GM12878 (cell line): Measurements from ENCODE around the gene TRPM3. TPM values are rescaled to one million over a fixed set of nuclear protein-coding genes. Genes with fewer than 3 reads are reported as not detected.

Source experiments
- ATAC-seq: fragments of 200-7000 bp; cut with Tn5 transposase; 3 replicates; pipeline ENCODE4 v1.9.1; 2020; ENCODE audit warnings: mild to moderate bottlenecking, moderate library complexity
- BruUV-seq: library from RNA; stranded (reverse); fragments of 400-500 nt; replicated peaks from 2 replicates; lab custom pipeline; 2021; lab: Mats Ljungman, UMichigan
- CTCF ChIA-PET: fragments of 300-600 bp; sonication (Branson Sonifier 250); formaldehyde crosslinking; extraction: SDS; loops from one replicate; lab custom pipeline; 2021; ENCODE audit warnings: inconsistent platforms; lab: Yijun Ruan, JAX
- POLR2A ChIA-PET: fragments of 350-600 bp; formaldehyde crosslinking; extraction: SDS; loops from one replicate; lab custom pipeline; 2021; ENCODE audit warnings: inconsistent platforms; lab: Charles Lee
- RAD21 ChIA-PET: fragments of 300-600 bp; sonication (Branson Sonifier 250); formaldehyde crosslinking; loops from one replicate; lab custom pipeline; 2023; ENCODE audit warnings: antibody characterized with exemption; ENCODE audit not compliant: unreplicated experiment; lab: Charles Lee
- SMC1A ChIA-PET: fragments of 300-600 bp; sonication (Branson Sonifier 250); formaldehyde crosslinking; loops from one replicate; lab custom pipeline; 2023; ENCODE audit not compliant: unreplicated experiment, uncharacterized antibody; lab: Charles Lee
- DNase-seq: peaks from one replicate; pipeline ENCODE4 v3.0.0-alpha.2; 2011; ENCODE audit warnings: low read depth, low spot score
- FAIRE-seq: peaks from 3 replicates; lab custom pipeline; 2011; peaks lifted over from hg19 to GRCh38; lab: Jason Lieb, UNC
- H2AFZ ChIP-seq: 2 replicates; pipeline ENCODE4 v1.6.0; 2011; ENCODE audit warnings: low read depth, low read length, control low read depth; ENCODE audit not compliant: control insufficient read depth
- H3K27ac ChIP-seq: 2 replicates; pipeline ENCODE4 v1.5.1; 2011; ENCODE audit warnings: control low read depth; ENCODE audit not compliant: control insufficient read depth, insufficient read depth
- H3K27me3 ChIP-seq, 2 experiments: replicated peaks in 1 of 2; 2 replicates each; pipeline versions ENCODE4 v1.6.0 to v1.6.1; 2011; ENCODE audit warnings: low read length in 1 of 2; ENCODE audit not compliant: control insufficient read depth in 2 of 2, insufficient read depth in 2 of 2
- H3K36me3 ChIP-seq, 2 experiments: 2 replicates each; pipeline ENCODE4 v1.5.1; 2011; ENCODE audit warnings: low read length in 1 of 2; ENCODE audit not compliant: control insufficient read depth in 2 of 2, insufficient read depth in 2 of 2
- H3K4me1 ChIP-seq: 2 replicates; pipeline ENCODE4 v1.6.1; 2011; ENCODE audit warnings: mild to moderate bottlenecking, low read length, moderate library complexity, mixed read lengths; ENCODE audit not compliant: control insufficient read depth, insufficient read depth
- H3K4me2 ChIP-seq: 2 replicates; pipeline ENCODE4 v1.6.0; 2011; ENCODE audit warnings: control low read depth; ENCODE audit not compliant: control insufficient read depth, insufficient read depth
- H3K4me3 ChIP-seq: fragments of 200-600 bp; sonication (generic); 2 replicates; pipeline ENCODE4 v1.5.1; 2016
- H3K79me2 ChIP-seq: 2 replicates; pipeline ENCODE4 v1.6.0; 2011; ENCODE audit warnings: low read length; ENCODE audit not compliant: control insufficient read depth, insufficient read depth
- H3K9ac ChIP-seq: 2 replicates; pipeline ENCODE4 v1.8.0; 2011; ENCODE audit warnings: low read length, control low read depth, mixed read lengths; ENCODE audit not compliant: control insufficient read depth, insufficient read depth
- H3K9me3 ChIP-seq: replicated peaks from 3 replicates; pipeline ENCODE4 v1.5.1; 2011; ENCODE audit warnings: mild to moderate bottlenecking, low read length; ENCODE audit not compliant: control insufficient read depth, insufficient read depth
- H4K20me1 ChIP-seq: 2 replicates; pipeline ENCODE4 v1.6.0; 2011; ENCODE audit not compliant: control insufficient read depth, insufficient read depth
- ETV6 ChIP-seq, 2 experiments: fragments of 450-650 bp in 1 of 2; IDR thresholded peaks in 1 of 2; conservative IDR thresholded peaks in 1 of 2; 2 replicates each; pipeline ENCODE4 v1.6.1; 2014; ENCODE audit warnings: antibody characterized with exemption in 1 of 2, borderline replicate concordance in 1 of 2, low read depth in 1 of 2, mild to moderate bottlenecking in 1 of 2, moderate library complexity in 1 of 2
- JUND ChIP-seq: IDR thresholded peaks from 2 replicates; pipeline ENCODE4 v1.6.1; 2012; ENCODE audit warnings: low read depth, mild to moderate bottlenecking, low read length, improper control_type of control experiment, moderate library complexity
- NFYA ChIP-seq: IDR thresholded peaks from 2 replicates; pipeline ENCODE4 v1.6.1; 2011; ENCODE audit warnings: low read depth, mild to moderate bottlenecking, low read length, improper control_type of control experiment, borderline replicate concordance
- PAX5 ChIP-seq: IDR thresholded peaks from 2 replicates; pipeline ENCODE4 v1.6.1; 2011; ENCODE audit warnings: low read depth, low read length, borderline replicate concordance
- RBBP5 ChIP-seq: fragments of 200-600 bp; sonication (generic); conservative IDR thresholded peaks from 2 replicates; pipeline ENCODE4 v1.6.1; 2016
- STAT3 ChIP-seq: IDR thresholded peaks from 2 replicates; pipeline ENCODE4 v1.6.1; 2011; ENCODE audit warnings: low read depth, low read length, improper control_type of control experiment
- WGBS: methylation state at CpG from one replicate; pipeline ENCODE4 v1.1.6; 2016; ENCODE audit warnings: low lambda C conversion rate; ENCODE audit not compliant: insufficient replicate concordance, insufficient coverage; ENCODE audit errors: missing lambda C conversion rate; 5-methylcytosine and 5-hydroxymethylcytosine counted together
- in situ Hi-C: fragments of 300-500 bp; cut with MboI; formaldehyde crosslinking; loops from 9 replicates; pipeline ENCODE4 v1.14.3; 2018; ENCODE audit warnings: mixed read lengths
- intact Hi-C: fragments of 100-400 bp; cut with micrococcal nuclease; formaldehyde crosslinking; loops from one replicate; pipeline ENCODE4 v1.14.2; 2022; ENCODE audit not compliant: unreplicated experiment
- polyA plus RNA-seq, 11 experiments: library from polyadenylated mRNA; depleted of rRNA in 4 of 11; unstranded in 6 of 11; stranded (reverse) in 5 of 11; fragments of >200 nt; fragmentation: Nextera tagmentation in 4 of 11; fragmentation: Illumina TruSeq in 1 of 11; extraction: Ambion mirVana in 4 of 11; extraction: Trizol in 1 of 11; gene quantifications; 1 replicate in 1 of 11; 2 replicates in 10 of 11; pipeline versions ENCODE4 v1.2.1 to v1.2.3, GENCODE V29; 2011 to 2016; ENCODE audit warnings: inconsistent platforms in 2 of 11, missing spikeins in 2 of 11, low read depth in 1 of 11
- total RNA-seq, 4 experiments: library from RNA; depleted of rRNA in 3 of 4; stranded (reverse); fragments of >200 nt in 3 of 4; fragmentation: Illumina TruSeq in 1 of 4; extraction: Trizol in 1 of 4; gene quantifications; 2 replicates each; pipeline versions ENCODE4 v1.2.1 to v1.2.3, GENCODE V29; 2013 to 2021
- TF ChIP-seq, protein P1 (sequence below): fragments of 450-650 bp; IDR thresholded peaks from 2 replicates; pipeline ENCODE4 v1.6.1; 2017; ENCODE audit warnings: mild to moderate bottlenecking, moderate library complexity
- TF ChIP-seq, protein P2 (sequence below): IDR thresholded peaks from 2 replicates; pipeline ENCODE4 v1.6.1; 2012; ENCODE audit warnings: low read length, inconsistent platforms
- TF ChIP-seq, protein P3 (sequence below): fragments of 450-650 bp; formaldehyde crosslinking; IDR thresholded peaks from 2 replicates; pipeline ENCODE4 v1.5.0; 2022; ENCODE audit warnings: mild to moderate bottlenecking, missing genetic modification characterization
- TF ChIP-seq, protein P4 (sequence below): fragments of 450-650 bp; IDR thresholded peaks from 2 replicates; pipeline ENCODE4 v1.6.1; 2016; ENCODE audit warnings: mild to moderate bottlenecking

Gene TRPM3
- total and polyA plus RNA-seq, 10 of the 15 experiments (the other 5 are each of a cell fraction or from before 2014, with no cell fraction given): not detected

DNA sequence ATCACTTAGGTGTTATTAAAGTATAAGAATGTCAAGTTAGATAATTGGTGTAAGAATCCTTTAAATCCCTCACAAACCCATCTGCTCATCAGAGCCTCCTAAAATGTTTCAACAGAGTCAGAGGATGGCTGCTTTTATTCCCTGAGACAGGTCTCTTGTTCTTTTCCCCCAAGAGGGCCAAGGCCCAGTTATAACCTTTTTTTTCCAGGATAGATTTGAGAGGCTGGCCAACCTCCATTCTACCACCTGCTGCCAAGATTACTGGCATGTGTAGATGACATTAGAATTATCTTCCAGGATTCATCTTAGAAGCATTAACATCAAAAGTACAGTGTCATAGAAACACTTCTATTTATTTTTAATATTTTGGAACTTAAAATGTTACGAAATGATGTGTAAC, 305.1 kb downstream of the TRPM3 start (continued):
- TF ChIP-seq, protein P1, sequence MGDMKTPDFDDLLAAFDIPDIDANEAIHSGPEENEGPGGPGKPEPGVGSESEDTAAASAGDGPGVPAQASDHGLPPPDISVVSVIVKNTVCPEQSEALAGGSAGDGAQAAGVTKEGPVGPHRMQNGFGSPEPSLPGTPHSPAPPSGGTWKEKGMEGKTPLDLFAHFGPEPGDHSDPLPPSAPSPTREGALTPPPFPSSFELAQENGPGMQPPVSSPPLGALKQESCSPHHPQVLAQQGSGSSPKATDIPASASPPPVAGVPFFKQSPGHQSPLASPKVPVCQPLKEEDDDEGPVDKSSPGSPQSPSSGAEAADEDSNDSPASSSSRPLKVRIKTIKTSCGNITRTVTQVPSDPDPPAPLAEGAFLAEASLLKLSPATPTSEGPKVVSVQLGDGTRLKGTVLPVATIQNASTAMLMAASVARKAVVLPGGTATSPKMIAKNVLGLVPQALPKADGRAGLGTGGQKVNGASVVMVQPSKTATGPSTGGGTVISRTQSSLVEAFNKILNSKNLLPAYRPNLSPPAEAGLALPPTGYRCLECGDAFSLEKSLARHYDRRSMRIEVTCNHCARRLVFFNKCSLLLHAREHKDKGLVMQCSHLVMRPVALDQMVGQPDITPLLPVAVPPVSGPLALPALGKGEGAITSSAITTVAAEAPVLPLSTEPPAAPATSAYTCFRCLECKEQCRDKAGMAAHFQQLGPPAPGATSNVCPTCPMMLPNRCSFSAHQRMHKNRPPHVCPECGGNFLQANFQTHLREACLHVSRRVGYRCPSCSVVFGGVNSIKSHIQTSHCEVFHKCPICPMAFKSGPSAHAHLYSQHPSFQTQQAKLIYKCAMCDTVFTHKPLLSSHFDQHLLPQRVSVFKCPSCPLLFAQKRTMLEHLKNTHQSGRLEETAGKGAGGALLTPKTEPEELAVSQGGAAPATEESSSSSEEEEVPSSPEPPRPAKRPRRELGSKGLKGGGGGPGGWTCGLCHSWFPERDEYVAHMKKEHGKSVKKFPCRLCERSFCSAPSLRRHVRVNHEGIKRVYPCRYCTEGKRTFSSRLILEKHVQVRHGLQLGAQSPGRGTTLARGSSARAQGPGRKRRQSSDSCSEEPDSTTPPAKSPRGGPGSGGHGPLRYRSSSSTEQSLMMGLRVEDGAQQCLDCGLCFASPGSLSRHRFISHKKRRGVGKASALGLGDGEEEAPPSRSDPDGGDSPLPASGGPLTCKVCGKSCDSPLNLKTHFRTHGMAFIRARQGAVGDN: no peak

DNA sequence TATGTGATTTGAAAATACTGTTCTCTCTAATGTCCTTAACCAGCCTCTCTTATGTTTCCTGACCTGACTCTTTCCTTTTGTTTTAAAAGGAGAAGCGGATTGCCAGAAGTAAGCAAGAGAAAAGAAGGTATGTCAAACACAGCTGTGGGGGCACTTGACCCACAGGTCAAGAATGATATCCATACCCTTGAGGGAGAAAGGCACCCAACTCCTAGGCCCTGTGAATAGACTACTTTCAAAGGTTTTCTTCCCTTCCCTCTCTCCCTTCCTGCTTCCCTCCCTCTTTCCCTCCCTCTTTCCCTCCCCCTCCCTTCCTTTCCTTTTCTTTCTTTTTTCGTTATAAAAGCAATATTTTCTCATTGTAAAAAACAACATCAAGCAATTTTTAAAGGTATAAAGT, 306.8 kb downstream of the TRPM3 start:
- POLR2A ChIA-PET: no interaction called here
- no TSS peak for BruUV-seq
- Histone ChIP-seq H3K4me1 (no peaks in the 10 kb centered on the region), H3K4me2 (no peak overlapping the region), H3K9ac (no peak overlapping the region), H3K27ac (no peak overlapping the region), H2AFZ (no peak overlapping the region), H3K79me2 (no peaks in the 10 kb centered on the region), H3K27me3 (no peaks in the 10 kb centered on the region; a peak in 1 of 4 replicates), H3K4me3 (no peak overlapping the region), H3K36me3 (no peaks in the 10 kb centered on the region), H3K9me3 (no peaks in the 10 kb centered on the region), H4K20me1 (no peaks in the 10 kb centered on the region)
- WGBS: 7% methylated on average over 2 of the region's 2 CpGs
- RAD21 ChIA-PET: no interaction called here
- CTCF ChIA-PET: no interaction called here
- in situ Hi-C loops: no loop called here
- intact Hi-C loops: no loop called here
- DNase-seq (no peak), ATAC-seq (no peak), FAIRE-seq (no peak)
- SMC1A ChIA-PET: no interaction called here
- TF ChIP-seq PAX5 (no peak), STAT3 (no peak), ETV6 (conservative IDR thresholded peaks at IDR 0.05 in 1 of 2, IDR thresholded peaks at IDR 0.05 in 1 of 2; ENCODE audit: borderline replicate concordance in 1 of 2, low read depth in 1 of 2) (no peak), RBBP5 (no peak), NFYA (no peak), JUND (no peak)
- TF ChIP-seq, protein P2, sequence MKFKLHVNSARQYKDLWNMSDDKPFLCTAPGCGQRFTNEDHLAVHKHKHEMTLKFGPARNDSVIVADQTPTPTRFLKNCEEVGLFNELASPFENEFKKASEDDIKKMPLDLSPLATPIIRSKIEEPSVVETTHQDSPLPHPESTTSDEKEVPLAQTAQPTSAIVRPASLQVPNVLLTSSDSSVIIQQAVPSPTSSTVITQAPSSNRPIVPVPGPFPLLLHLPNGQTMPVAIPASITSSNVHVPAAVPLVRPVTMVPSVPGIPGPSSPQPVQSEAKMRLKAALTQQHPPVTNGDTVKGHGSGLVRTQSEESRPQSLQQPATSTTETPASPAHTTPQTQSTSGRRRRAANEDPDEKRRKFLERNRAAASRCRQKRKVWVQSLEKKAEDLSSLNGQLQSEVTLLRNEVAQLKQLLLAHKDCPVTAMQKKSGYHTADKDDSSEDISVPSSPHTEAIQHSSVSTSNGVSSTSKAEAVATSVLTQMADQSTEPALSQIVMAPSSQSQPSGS: no peak
- TF ChIP-seq, protein P3, sequence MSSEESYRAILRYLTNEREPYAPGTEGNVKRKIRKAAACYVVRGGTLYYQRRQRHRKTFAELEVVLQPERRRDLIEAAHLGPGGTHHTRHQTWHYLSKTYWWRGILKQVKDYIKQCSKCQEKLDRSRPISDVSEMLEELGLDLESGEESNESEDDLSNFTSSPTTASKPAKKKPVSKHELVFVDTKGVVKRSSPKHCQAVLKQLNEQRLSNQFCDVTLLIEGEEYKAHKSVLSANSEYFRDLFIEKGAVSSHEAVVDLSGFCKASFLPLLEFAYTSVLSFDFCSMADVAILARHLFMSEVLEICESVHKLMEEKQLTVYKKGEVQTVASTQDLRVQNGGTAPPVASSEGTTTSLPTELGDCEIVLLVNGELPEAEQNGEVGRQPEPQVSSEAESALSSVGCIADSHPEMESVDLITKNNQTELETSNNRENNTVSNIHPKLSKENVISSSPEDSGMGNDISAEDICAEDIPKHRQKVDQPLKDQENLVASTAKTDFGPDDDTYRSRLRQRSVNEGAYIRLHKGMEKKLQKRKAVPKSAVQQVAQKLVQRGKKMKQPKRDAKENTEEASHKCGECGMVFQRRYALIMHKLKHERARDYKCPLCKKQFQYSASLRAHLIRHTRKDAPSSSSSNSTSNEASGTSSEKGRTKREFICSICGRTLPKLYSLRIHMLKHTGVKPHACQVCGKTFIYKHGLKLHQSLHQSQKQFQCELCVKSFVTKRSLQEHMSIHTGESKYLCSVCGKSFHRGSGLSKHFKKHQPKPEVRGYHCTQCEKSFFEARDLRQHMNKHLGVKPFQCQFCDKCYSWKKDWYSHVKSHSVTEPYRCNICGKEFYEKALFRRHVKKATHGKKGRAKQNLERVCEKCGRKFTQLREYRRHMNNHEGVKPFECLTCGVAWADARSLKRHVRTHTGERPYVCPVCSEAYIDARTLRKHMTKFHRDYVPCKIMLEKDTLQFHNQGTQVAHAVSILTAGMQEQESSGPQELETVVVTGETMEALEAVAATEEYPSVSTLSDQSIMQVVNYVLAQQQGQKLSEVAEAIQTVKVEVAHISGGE (CRISPR knock-in tag): no peak
- TF ChIP-seq, protein P4, sequence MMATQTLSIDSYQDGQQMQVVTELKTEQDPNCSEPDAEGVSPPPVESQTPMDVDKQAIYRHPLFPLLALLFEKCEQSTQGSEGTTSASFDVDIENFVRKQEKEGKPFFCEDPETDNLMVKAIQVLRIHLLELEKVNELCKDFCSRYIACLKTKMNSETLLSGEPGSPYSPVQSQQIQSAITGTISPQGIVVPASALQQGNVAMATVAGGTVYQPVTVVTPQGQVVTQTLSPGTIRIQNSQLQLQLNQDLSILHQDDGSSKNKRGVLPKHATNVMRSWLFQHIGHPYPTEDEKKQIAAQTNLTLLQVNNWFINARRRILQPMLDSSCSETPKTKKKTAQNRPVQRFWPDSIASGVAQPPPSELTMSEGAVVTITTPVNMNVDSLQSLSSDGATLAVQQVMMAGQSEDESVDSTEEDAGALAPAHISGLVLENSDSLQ: no peak
- TF ChIP-seq, all 136 proteins: peak for 0
